CD4-positive, alpha-beta memory T cell (primary cell): Measurements from ENCODE around the gene NPIPA1. TPM values are rescaled to one million over a fixed set of nuclear protein-coding genes. Genes with fewer than 3 reads are reported as not detected.
A peak's percentile ranks its signal among the peaks of the same experiment; 100 is the strongest.
"Not testable (repeated sequence)": the region's sequence is repeated elsewhere in the genome, so short reads cannot be mapped to it uniquely, and the experiment has no call there.

ENCODE experiments used
- CTCF ChIA-PET: fragments of 350-600 bp; sonication (Branson Sonifier 250); formaldehyde crosslinking; loops from one replicate; lab custom pipeline; 2021; ENCODE audit warnings: inconsistent platforms; ENCODE audit not compliant: partially characterized antibody; lab: Charles Lee
- POLR2A ChIA-PET: fragments of 350-600 bp; sonication (Branson Sonifier 250); formaldehyde crosslinking; loops from one replicate; lab custom pipeline; 2021; ENCODE audit not compliant: partially characterized antibody; lab: Charles Lee
- DNase-seq, 5 donors: peaks; one replicate each; pipeline versions ENCODE4 v3.0.0 to v3.0.0-alpha.2; 2020 to 2022; ENCODE audit warnings: mixed read lengths in 1 of 5
- H3K27ac ChIP-seq: one replicate; pipeline ENCODE4 v1.7.0; 2013; ENCODE audit warnings: low read depth, low read length
- H3K27me3 ChIP-seq: 2 replicates; pipeline ENCODE4 v1.7.0; 2013; ENCODE audit warnings: mild to moderate bottlenecking, low read length, moderate library complexity; ENCODE audit not compliant: insufficient read depth
- H3K36me3 ChIP-seq: 2 replicates; pipeline ENCODE4 v1.7.0; 2013; ENCODE audit warnings: mild to moderate bottlenecking, low read length, moderate library complexity; ENCODE audit not compliant: insufficient read depth
- H3K4me1 ChIP-seq: 2 replicates; pipeline ENCODE4 v1.7.0; 2013; ENCODE audit warnings: mild to moderate bottlenecking, low read length, moderate library complexity; ENCODE audit not compliant: insufficient read depth
- H3K4me3 ChIP-seq, 2 donors: one replicate each; pipeline ENCODE4 v1.7.0; 2013; ENCODE audit warnings: low read length in 2 of 2, mild to moderate bottlenecking in 1 of 2
- H3K9me3 ChIP-seq, 2 donors: one replicate each; pipeline ENCODE4 v1.7.0; 2013; ENCODE audit warnings: low read length in 2 of 2, control low read depth in 1 of 2; ENCODE audit not compliant: control insufficient read depth in 1 of 2
- H3K27ac Mint-ChIP-seq, 7 donors: one replicate each; pipeline ENCODE4 v1.8.0; 2020 to 2021; ENCODE audit warnings: mixed read lengths in 7 of 7, mild to moderate bottlenecking in 6 of 7, inconsistent platforms in 3 of 7, moderate library complexity in 3 of 7
- H3K27me3 Mint-ChIP-seq, 2 donors: one replicate each; pipeline ENCODE4 v1.8.0; 2020 to 2021; ENCODE audit warnings: mixed read lengths in 2 of 2
- H3K36me3 Mint-ChIP-seq, 2 donors: one replicate each; pipeline ENCODE4 v1.8.0; 2020 to 2021; ENCODE audit warnings: mixed read lengths in 2 of 2, inconsistent platforms in 1 of 2, mild to moderate bottlenecking in 1 of 2
- H3K4me1 Mint-ChIP-seq, 4 donors: one replicate each; pipeline ENCODE4 v1.8.0; 2020 to 2021; ENCODE audit warnings: mixed read lengths in 4 of 4, mild to moderate bottlenecking in 1 of 4
- H3K4me3 Mint-ChIP-seq, 8 donors: one replicate each; pipeline ENCODE4 v1.8.0; 2020 to 2021; ENCODE audit warnings: mixed read lengths in 8 of 8, mild to moderate bottlenecking in 7 of 8, moderate library complexity in 6 of 8, inconsistent platforms in 3 of 8
- H3K9me3 Mint-ChIP-seq, 8 donors: one replicate each; pipeline ENCODE4 v1.8.0; 2020 to 2021; ENCODE audit warnings: mixed read lengths in 8 of 8, mild to moderate bottlenecking in 5 of 8, inconsistent platforms in 3 of 8, moderate library complexity in 1 of 8
- intact Hi-C: fragments of 100-400 bp; cut with micrococcal nuclease; formaldehyde crosslinking; loops from one replicate; pipeline ENCODE4 v1.15.1; 2023
- polyA plus RNA-seq, 2 donors: library from polyadenylated mRNA; unstranded; fragments of 300-500 nt; fragmentation: Illumina TruSeq; gene quantifications; one replicate each; pipeline ENCODE4 v1.2.3, GENCODE V29; 2021
- total RNA-seq, 2 experiments: library from RNA; stranded (reverse); gene quantifications; one replicate each; pipeline ENCODE4 v1.2.3, GENCODE V29; 2021

NPIPA1 gene
- total and polyA plus RNA-seq, 4 experiments from 2014 or later = 9.1 to 149 (median 143) TPM; not detected in 1

GRCh38 chr16:14922968-14923367, 14.3 kb upstream of the NPIPA1 start:
- CTCF ChIA-PET, H3K36me3 ChIP-seq, POLR2A ChIA-PET, H3K4me3 Mint-ChIP-seq, H3K27ac ChIP-seq, H3K27ac Mint-ChIP-seq, H3K27me3 ChIP-seq, intact Hi-C loops, H3K4me1 Mint-ChIP-seq, H3K9me3 ChIP-seq, DNase-seq, H3K4me3 ChIP-seq, H3K27me3 Mint-ChIP-seq, H3K9me3 Mint-ChIP-seq, H3K4me1 ChIP-seq, H3K36me3 Mint-ChIP-seq: not testable (repeated sequence)

- CTCF ChIA-PET, H3K27me3 ChIP-seq, DNase-seq, POLR2A ChIA-PET, intact Hi-C loops, H3K36me3 ChIP-seq, H3K4me3 Mint-ChIP-seq, H3K9me3 ChIP-seq, H3K4me3 ChIP-seq, H3K27me3 Mint-ChIP-seq, H3K4me1 Mint-ChIP-seq, H3K36me3 Mint-ChIP-seq, H3K27ac ChIP-seq, H3K27ac Mint-ChIP-seq, H3K4me1 ChIP-seq, H3K9me3 Mint-ChIP-seq: not testable (repeated sequence)
Measured at GRCh38 chr16:14923394-14924088, 13.7 kb upstream of the NPIPA1 start.

GRCh38 chr16:14924359-14924758, 12.9 kb upstream of the NPIPA1 start:
- H3K4me1 ChIP-seq, H3K4me3 Mint-ChIP-seq, H3K4me3 ChIP-seq, H3K36me3 Mint-ChIP-seq, H3K4me1 Mint-ChIP-seq, H3K27me3 Mint-ChIP-seq, CTCF ChIA-PET, H3K9me3 ChIP-seq, intact Hi-C loops, H3K27ac Mint-ChIP-seq, H3K36me3 ChIP-seq, POLR2A ChIA-PET, H3K9me3 Mint-ChIP-seq, DNase-seq, H3K27me3 ChIP-seq, H3K27ac ChIP-seq: not testable (repeated sequence)

- intact Hi-C loops, CTCF ChIA-PET, H3K27ac ChIP-seq, H3K4me1 Mint-ChIP-seq, H3K4me3 ChIP-seq, H3K4me3 Mint-ChIP-seq, H3K36me3 ChIP-seq, H3K27me3 ChIP-seq, H3K9me3 Mint-ChIP-seq, H3K27me3 Mint-ChIP-seq, H3K9me3 ChIP-seq, H3K4me1 ChIP-seq, DNase-seq, POLR2A ChIA-PET, H3K36me3 Mint-ChIP-seq, H3K27ac Mint-ChIP-seq: not testable (repeated sequence)
Measured at GRCh38 chr16:14924982-14925381, 12.3 kb upstream of the NPIPA1 start.

- CTCF ChIA-PET, H3K27ac ChIP-seq, H3K4me3 Mint-ChIP-seq, POLR2A ChIA-PET, H3K9me3 ChIP-seq, H3K4me1 ChIP-seq, H3K36me3 ChIP-seq, H3K9me3 Mint-ChIP-seq, H3K27me3 Mint-ChIP-seq, H3K4me3 ChIP-seq, intact Hi-C loops, H3K27me3 ChIP-seq, H3K4me1 Mint-ChIP-seq, H3K36me3 Mint-ChIP-seq: not testable (repeated sequence)
- peak overlapping the region in 6 of 7 donors; percentile 25 to 81 (median 66) for H3K27ac Mint-ChIP-seq
- peak in 1 of 5 donors; percentile 29 for DNase-seq
Measured at GRCh38 chr16:14928064-14928714, 9.1 kb upstream of the NPIPA1 start.

GRCh38 chr16:14929176-14929575, 8.1 kb upstream of the NPIPA1 start:
- H3K4me3 Mint-ChIP-seq, H3K4me1 Mint-ChIP-seq, DNase-seq, H3K4me1 ChIP-seq, H3K36me3 ChIP-seq, H3K9me3 ChIP-seq, H3K27me3 Mint-ChIP-seq, CTCF ChIA-PET, H3K4me3 ChIP-seq, POLR2A ChIA-PET, H3K9me3 Mint-ChIP-seq, H3K27ac Mint-ChIP-seq, H3K27me3 ChIP-seq, H3K27ac ChIP-seq, H3K36me3 Mint-ChIP-seq, intact Hi-C loops: not testable (repeated sequence)

GRCh38 chr16:14930246-14930645, 7.0 kb upstream of the NPIPA1 start:
- H3K27me3 ChIP-seq, H3K27me3 Mint-ChIP-seq, H3K9me3 ChIP-seq, H3K27ac Mint-ChIP-seq, H3K4me3 ChIP-seq, H3K4me1 ChIP-seq, H3K4me1 Mint-ChIP-seq, H3K27ac ChIP-seq, H3K4me3 Mint-ChIP-seq, H3K9me3 Mint-ChIP-seq, H3K36me3 ChIP-seq, CTCF ChIA-PET, POLR2A ChIA-PET, DNase-seq, H3K36me3 Mint-ChIP-seq, intact Hi-C loops: not testable (repeated sequence)
